ENCODE data around the gene POLE.

The POLE gene

DNA sequence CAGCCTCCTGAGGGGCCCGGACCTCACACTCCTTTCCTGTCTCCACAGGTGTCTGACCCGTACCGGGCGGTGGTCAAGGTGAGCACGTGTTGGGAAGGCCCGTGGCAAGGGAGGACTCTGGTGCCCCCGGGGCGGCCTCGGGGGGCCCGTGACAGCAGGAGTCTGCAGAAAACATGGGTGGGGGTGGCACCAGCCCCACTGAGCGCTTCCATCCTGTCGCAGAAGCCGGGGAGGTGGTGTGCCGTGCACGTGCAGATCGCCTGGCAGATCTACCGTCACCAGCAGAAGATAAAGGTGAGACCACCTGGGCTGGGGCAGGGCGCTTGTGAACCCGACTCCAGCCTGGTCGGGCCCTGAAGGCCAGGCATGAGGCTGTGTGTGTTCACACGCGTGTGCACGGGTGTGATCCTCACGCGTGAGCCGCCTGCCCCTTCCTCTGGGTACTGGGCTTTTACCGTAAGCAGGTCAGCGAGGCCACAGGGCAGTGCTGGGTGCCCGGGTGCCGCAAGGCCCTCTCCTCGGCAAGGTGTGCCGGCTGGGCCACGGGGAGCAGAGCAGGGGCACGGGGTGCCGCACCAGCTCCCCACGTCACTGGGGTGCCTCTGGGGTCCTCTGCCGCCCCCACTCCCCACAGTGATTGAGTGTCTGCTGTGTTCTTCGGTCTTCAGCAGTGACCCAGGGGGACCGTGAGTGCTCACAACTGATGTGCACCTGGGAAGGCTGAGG lies 112.7 kb downstream of the POLE start:
- DNase-seq: no peak

Data from activated naive CD4-positive, alpha-beta T cell (primary cell).